Adrenal gland (tissue), 12 donors: ENCODE results near the gene SLC43A3. TPM values are rescaled to one million over a fixed set of nuclear protein-coding genes. Genes with fewer than 3 reads are reported as not detected.

Source experiments
- DNase-seq, 7 donors: peaks; one replicate each; pipeline ENCODE4 v3.0.0-alpha.2; 2019 to 2020
- H3K27ac ChIP-seq, 5 donors: fragments of 200-600 bp; sonication (generic) in 4 of 5; 1 replicate in 3 of 5; 2 replicates in 2 of 5; pipeline versions ENCODE4 v1.5.1 to v1.8.0; 2016 to 2020; ENCODE audit warnings: mild to moderate bottlenecking in 1 of 5
- H3K27me3 ChIP-seq: fragments of 200-600 bp; 2 replicates; pipeline ENCODE4 v1.8.0; 2021
- H3K36me3 ChIP-seq, 2 donors: fragments of 200-600 bp; replicated peaks in 1 of 2; 1 replicate in 1 of 2; 2 replicates in 1 of 2; pipeline versions ENCODE4 v1.5.1 to v1.8.0; 2018 to 2022
- H3K4me1 ChIP-seq, 2 donors: fragments of 200-600 bp; replicated peaks in 1 of 2; 1 replicate in 1 of 2; 2 replicates in 1 of 2; pipeline versions ENCODE4 v1.5.1 to v1.8.0; 2018 to 2021
- H3K4me3 ChIP-seq, 4 donors: fragments of 200-600 bp; sonication (generic) in 3 of 4; one replicate each; pipeline ENCODE4 v1.5.1; 2016 to 2018
- H3K9me3 ChIP-seq, 3 donors: fragments of 200-600 bp; sonication (generic) in 1 of 3; replicated peaks in 1 of 3; 1 replicate in 2 of 3; 2 replicates in 1 of 3; pipeline versions ENCODE4 v1.5.1 to v1.8.0; 2016 to 2021
- CTCF ChIP-seq, 6 experiments: fragments of 450-650 bp in 4 of 6; fragments of 200-600 bp in 2 of 6; sonication (generic) in 1 of 6; IDR thresholded peaks; 1 replicate in 5 of 6; 2 replicates in 1 of 6; pipeline versions ENCODE4 v1.5.1 to v1.8.0; 2016 to 2021; ENCODE audit warnings: antibody characterized with exemption in 6 of 6, mild to moderate bottlenecking in 2 of 6, moderate library complexity in 1 of 6
- POLR2A ChIP-seq, 2 donors: fragments of 450-650 bp; IDR thresholded peaks; one replicate each; pipeline ENCODE4 v1.6.1; 2017; ENCODE audit warnings: antibody characterized with exemption in 2 of 2, mild to moderate bottlenecking in 2 of 2, moderate library complexity in 1 of 2
- WGBS, 4 donors: extraction: QIAGEN DNeasy Blood & Tissue Kit in 2 of 4; methylation state at CpG; one replicate each; pipeline versions ENCODE4 v1.1.5 to v1.1.7; 2013 to 2017; 5-methylcytosine and 5-hydroxymethylcytosine counted together
- intact Hi-C, 2 donors: fragments of 100-400 bp; cut with DNase I; formaldehyde crosslinking; loops; one replicate each; pipeline versions ENCODE4 v1.14.1 to v1.15.0; 2022 to 2023
- polyA plus RNA-seq, 3 donors: library from polyadenylated mRNA; stranded (reverse); fragments of 200-250 nt in 2 of 3; fragments of 350-450 nt in 1 of 3; fragmentation: Illumina TruSeq in 1 of 3; extraction: RNeasy Lipid Tissue Mini Kit (QIAGEN cat#74804) in 1 of 3; gene quantifications; one replicate each; pipeline ENCODE4 v1.2.3, GENCODE V29; 2013 to 2014
- total RNA-seq, 9 donors: library from RNA; depleted of rRNA in 4 of 9; stranded (reverse); fragments of >200 nt in 4 of 9; fragments of 120-200 nt in 1 of 9; fragmentation: NEBNext Ultra II Directional in 1 of 9; extraction: Animal tissue kit (Norgen Biotek cat#: 25700) in 1 of 9; gene quantifications; one replicate each; pipeline versions ENCODE4 v1.1.0 to v1.2.4, GENCODE V29; 2013 to 2023
- donor health status: healthy with polysubstance abuse.
- donor health status: Bipolar disorder and iron deficiency.
- donor health status: DM: yes; HTN: yes; CAD: no.
- donor health status: DM: no; HTN: no; CAD: no.
- donor health status: DM: no; HTN: no; CAD: no.
- donor health status: DM: yes; HTN: yes; CAD: no.

The SLC43A3 gene
- total and polyA plus RNA-seq, 12 donors = 14.0 to 72.7 (median 27.3) TPM

GRCh38 chr11:57444362-57445121 is 17.6 kb upstream of the SLC43A3 start:
- intact Hi-C loops = no loop called here
- Histone ChIP-seq H3K4me1 (no peaks in the 10 kb centered on the region), H3K27ac (no peak overlapping the region), H3K9me3 (no peaks in the 10 kb centered on the region), H3K4me3 (no peak overlapping the region), H3K36me3 (no peaks in the 10 kb centered on the region), H3K27me3 (no peaks in the 10 kb centered on the region)
- peak in 4 of 7 donors; percentile 18 to 52 (median 34) for DNase-seq
- TF ChIP-seq CTCF (IDR thresholded peaks at IDR 0.05) (no peak), POLR2A (IDR thresholded peaks at IDR 0.05) (no peak)
- 51 to 60% (median 58%) methylated on average over 9 of the region's 9 CpGs for WGBS, 4 donors

GRCh38 chr11:57440744-57441414 is 14.0 kb upstream of the SLC43A3 start:
- no peak for TF ChIP-seq CTCF (IDR thresholded peaks at IDR 0.05)
- no peak for TF ChIP-seq POLR2A (IDR thresholded peaks at IDR 0.05)
- H3K27me3 ChIP-seq = no peaks in the 10 kb centered on the region
- WGBS, 4 donors = 80 to 92% (median 89%) methylated on average over 4 of the region's 4 CpGs

DNA sequence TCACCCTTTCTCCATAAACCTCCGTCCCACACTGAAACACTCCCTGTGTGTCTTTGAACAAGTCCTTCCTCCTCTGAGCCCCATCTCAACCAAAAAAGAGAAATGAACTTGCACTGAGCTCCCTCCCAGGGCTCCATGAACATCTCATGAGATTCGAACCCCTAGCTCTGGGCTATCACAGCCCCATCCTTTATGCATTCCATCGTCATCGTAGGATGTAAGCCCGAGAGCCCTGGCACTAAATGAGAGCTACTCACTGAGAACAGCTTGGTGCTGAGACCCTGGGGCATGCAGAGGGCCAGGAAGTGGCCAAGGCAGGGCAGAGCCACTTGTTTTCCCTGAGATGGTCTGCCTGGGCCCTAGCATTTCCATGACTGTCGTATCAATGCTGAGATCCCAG is 12.9 kb upstream of the SLC43A3 start:
- Histone ChIP-seq H3K36me3 (no peaks in the 10 kb centered on the region), H3K9me3 (no peaks in the 10 kb centered on the region), H3K27ac (no peak overlapping the region), H3K4me3 (no peak overlapping the region), H3K4me1 (peaks cover 0 to 4% of the 10 kb centered on the region in 2 donors), H3K27me3 (no peaks in the 10 kb centered on the region)
- 72 to 79% (median 77%) methylated on average over 6 of the region's 6 CpGs for WGBS, 4 donors
- no peak for DNase-seq
- intact Hi-C loops = no loop called here
- TF ChIP-seq POLR2A (IDR thresholded peaks at IDR 0.05) (no peak), CTCF (IDR thresholded peaks at IDR 0.05) (no peak)

More at GRCh38 chr11:57440744-57441414, 14.0 kb upstream of the SLC43A3 start:
- no peak overlapping the region for H3K27ac ChIP-seq
- H3K4me3 ChIP-seq = no peak overlapping the region
- no peak for DNase-seq
- no peaks in the 10 kb centered on the region for H3K36me3 ChIP-seq
- no peaks in the 10 kb centered on the region for H3K4me1 ChIP-seq
- intact Hi-C loops = no loop called here
- no peaks in the 10 kb centered on the region for H3K9me3 ChIP-seq

GRCh38 chr11:57438345-57439285 is 11.7 kb upstream of the SLC43A3 start:
- no peaks in the 10 kb centered on the region for H3K9me3 ChIP-seq
- no peak for TF ChIP-seq CTCF (IDR thresholded peaks at IDR 0.05)
- no peak for TF ChIP-seq POLR2A (IDR thresholded peaks at IDR 0.05)
- H3K4me3 ChIP-seq = no peak overlapping the region
- H3K27ac ChIP-seq = no peak overlapping the region
- H3K36me3 ChIP-seq = no peaks in the 10 kb centered on the region
- no peaks in the 10 kb centered on the region for H3K27me3 ChIP-seq
- intact Hi-C loops = no loop called here
- no peak for DNase-seq
- H3K4me1 ChIP-seq = peaks cover 0 to 13% of the 10 kb centered on the region in 2 donors
- WGBS, 4 donors = 87 to 92% (median 88%) methylated on average over 10 to 12 of the region's 12 CpGs
